ENCODE data around the gene NRXN3. TPM values are rescaled to one million over a fixed set of nuclear protein-coding genes. Genes with fewer than 3 reads are reported as not detected.

Gene NRXN3
- polyA plus RNA-seq, 1 of the 3 experiments (the other 2 are of a cell fraction) = 1.6 TPM

- no peaks in the 10 kb centered on the region for H3F3A ChIP-seq (replicated peaks; ENCODE audit: insufficient read depth)
- H2AFZ ChIP-seq (ENCODE audit: low read depth) = no peak overlapping the region
- no peak overlapping the region for H3K27ac ChIP-seq (ENCODE audit: low read depth in 2 of 2, low read length in 1 of 2)
- no peaks in the 10 kb centered on the region for H3K79me2 ChIP-seq (ENCODE audit: insufficient read depth)
- no peaks in the 10 kb centered on the region for H3K36me3 ChIP-seq (replicated peaks in 1 of 2; ENCODE audit: control insufficient read depth in 1 of 2, insufficient read depth in 2 of 2, low read length in 1 of 2)
- H3K4me1 ChIP-seq (ENCODE audit: control insufficient read depth in 1 of 2, insufficient read depth in 2 of 2, low read depth in 1 of 2, low read length in 1 of 2) = no peaks in the 10 kb centered on the region
- ChIA-PET CTCF (no interaction called here), POLR2A (no interaction called here)
- no peak for DNase-seq
- H3K9ac ChIP-seq = no peak overlapping the region
- TF ChIP-seq NFIC (IDR thresholded peaks at IDR 0.05; ENCODE audit: borderline replicate concordance) (no peak), RFX5 (IDR thresholded peaks at IDR 0.05; ENCODE audit: low read length) (no peak), FOSL2 (IDR thresholded peaks at IDR 0.05; ENCODE audit: borderline replicate concordance, low read depth) (no peak), GATA2 (CRISPR knock-in tag; IDR thresholded peaks at IDR 0.05) (no peak), ELF1 (IDR thresholded peaks at IDR 0.05) (no peak), POLR2AphosphoS5 (IDR thresholded peaks at IDR 0.05; ENCODE audit: low read depth, low read length) (no peak), EZH2phosphoT487 (IDR thresholded peaks at IDR 0.05; ENCODE audit: borderline replicate concordance, low read depth) (no peak), GABPA (IDR thresholded peaks at IDR 0.05; ENCODE audit: low read depth) (no peak), FOXJ3 (CRISPR knock-in tag; IDR thresholded peaks at IDR 0.05) (no peak), TAF1 (IDR thresholded peaks at IDR 0.05; ENCODE audit: borderline replicate concordance, low read depth, low read length) (no peak), TEAD4 (IDR thresholded peaks at IDR 0.05; ENCODE audit: borderline replicate concordance, insufficient read depth) (no peak), EP300 (IDR thresholded peaks at IDR 0.05; ENCODE audit: borderline replicate concordance in 1 of 2, low read depth in 1 of 2, low read length in 1 of 2) (no peak), PBX3 (IDR thresholded peaks at IDR 0.05) (no peak), SMC3 (IDR thresholded peaks at IDR 0.05; ENCODE audit: low read depth, low read length) (no peak), MAX (IDR thresholded peaks at IDR 0.05; ENCODE audit: low read depth) (no peak), SIN3A (IDR thresholded peaks at IDR 0.05; ENCODE audit: borderline replicate concordance, low read depth, low read length) (no peak)
- TF ChIP-seq, protein P1, sequence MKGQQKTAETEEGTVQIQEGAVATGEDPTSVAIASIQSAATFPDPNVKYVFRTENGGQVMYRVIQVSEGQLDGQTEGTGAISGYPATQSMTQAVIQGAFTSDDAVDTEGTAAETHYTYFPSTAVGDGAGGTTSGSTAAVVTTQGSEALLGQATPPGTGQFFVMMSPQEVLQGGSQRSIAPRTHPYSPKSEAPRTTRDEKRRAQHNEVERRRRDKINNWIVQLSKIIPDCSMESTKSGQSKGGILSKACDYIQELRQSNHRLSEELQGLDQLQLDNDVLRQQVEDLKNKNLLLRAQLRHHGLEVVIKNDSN (IDR thresholded peaks at IDR 0.05; ENCODE audit: borderline replicate concordance, low read depth) = no peak
- TF ChIP-seq, protein P2, sequence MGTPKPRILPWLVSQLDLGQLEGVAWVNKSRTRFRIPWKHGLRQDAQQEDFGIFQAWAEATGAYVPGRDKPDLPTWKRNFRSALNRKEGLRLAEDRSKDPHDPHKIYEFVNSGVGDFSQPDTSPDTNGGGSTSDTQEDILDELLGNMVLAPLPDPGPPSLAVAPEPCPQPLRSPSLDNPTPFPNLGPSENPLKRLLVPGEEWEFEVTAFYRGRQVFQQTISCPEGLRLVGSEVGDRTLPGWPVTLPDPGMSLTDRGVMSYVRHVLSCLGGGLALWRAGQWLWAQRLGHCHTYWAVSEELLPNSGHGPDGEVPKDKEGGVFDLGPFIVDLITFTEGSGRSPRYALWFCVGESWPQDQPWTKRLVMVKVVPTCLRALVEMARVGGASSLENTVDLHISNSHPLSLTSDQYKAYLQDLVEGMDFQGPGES (IDR thresholded peaks at IDR 0.05; ENCODE audit: low read depth, low read length) = no peak
- TF ChIP-seq, protein P3, sequence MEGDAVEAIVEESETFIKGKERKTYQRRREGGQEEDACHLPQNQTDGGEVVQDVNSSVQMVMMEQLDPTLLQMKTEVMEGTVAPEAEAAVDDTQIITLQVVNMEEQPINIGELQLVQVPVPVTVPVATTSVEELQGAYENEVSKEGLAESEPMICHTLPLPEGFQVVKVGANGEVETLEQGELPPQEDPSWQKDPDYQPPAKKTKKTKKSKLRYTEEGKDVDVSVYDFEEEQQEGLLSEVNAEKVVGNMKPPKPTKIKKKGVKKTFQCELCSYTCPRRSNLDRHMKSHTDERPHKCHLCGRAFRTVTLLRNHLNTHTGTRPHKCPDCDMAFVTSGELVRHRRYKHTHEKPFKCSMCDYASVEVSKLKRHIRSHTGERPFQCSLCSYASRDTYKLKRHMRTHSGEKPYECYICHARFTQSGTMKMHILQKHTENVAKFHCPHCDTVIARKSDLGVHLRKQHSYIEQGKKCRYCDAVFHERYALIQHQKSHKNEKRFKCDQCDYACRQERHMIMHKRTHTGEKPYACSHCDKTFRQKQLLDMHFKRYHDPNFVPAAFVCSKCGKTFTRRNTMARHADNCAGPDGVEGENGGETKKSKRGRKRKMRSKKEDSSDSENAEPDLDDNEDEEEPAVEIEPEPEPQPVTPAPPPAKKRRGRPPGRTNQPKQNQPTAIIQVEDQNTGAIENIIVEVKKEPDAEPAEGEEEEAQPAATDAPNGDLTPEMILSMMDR (IDR thresholded peaks at IDR 0.05) = no peak
- TF ChIP-seq, protein P4, sequence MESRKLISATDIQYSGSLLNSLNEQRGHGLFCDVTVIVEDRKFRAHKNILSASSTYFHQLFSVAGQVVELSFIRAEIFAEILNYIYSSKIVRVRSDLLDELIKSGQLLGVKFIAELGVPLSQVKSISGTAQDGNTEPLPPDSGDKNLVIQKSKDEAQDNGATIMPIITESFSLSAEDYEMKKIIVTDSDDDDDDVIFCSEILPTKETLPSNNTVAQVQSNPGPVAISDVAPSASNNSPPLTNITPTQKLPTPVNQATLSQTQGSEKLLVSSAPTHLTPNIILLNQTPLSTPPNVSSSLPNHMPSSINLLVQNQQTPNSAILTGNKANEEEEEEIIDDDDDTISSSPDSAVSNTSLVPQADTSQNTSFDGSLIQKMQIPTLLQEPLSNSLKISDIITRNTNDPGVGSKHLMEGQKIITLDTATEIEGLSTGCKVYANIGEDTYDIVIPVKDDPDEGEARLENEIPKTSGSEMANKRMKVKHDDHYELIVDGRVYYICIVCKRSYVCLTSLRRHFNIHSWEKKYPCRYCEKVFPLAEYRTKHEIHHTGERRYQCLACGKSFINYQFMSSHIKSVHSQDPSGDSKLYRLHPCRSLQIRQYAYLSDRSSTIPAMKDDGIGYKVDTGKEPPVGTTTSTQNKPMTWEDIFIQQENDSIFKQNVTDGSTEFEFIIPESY (IDR thresholded peaks at IDR 0.05; ENCODE audit: borderline replicate concordance, low read depth) = no peak
- no peaks in the 10 kb centered on the region for H3K9me3 ChIP-seq
- 6% methylated on average over 1 of the region's 1 CpG for WGBS (ENCODE audit: low lambda C conversion rate)
- H4K20me1 ChIP-seq (ENCODE audit: insufficient read depth) = no peaks in the 10 kb centered on the region
- no peak overlapping the region for H3K4me2 ChIP-seq
- H3K27me3 ChIP-seq (ENCODE audit: insufficient read depth) = no peaks in the 10 kb centered on the region
- H3K4me3 ChIP-seq (ENCODE audit: low read depth in 2 of 2, low read length in 1 of 2) = no peak overlapping the region
- H3K9me2 ChIP-seq = no peaks in the 10 kb centered on the region
Measured at GRCh38 chr14:79906994-79907393, 1736.8 kb downstream of the NRXN3 start.

Data from SK-N-SH (cell line).